Iris pigment epithelial cell (primary cell): ENCODE measurements around the gene HSPB7.

Experiments used
- DNase-seq: peaks from one replicate; pipeline ENCODE4 v3.0.0-alpha.2; 2011; ENCODE audit warnings: low read depth

Gene HSPB7

DNA sequence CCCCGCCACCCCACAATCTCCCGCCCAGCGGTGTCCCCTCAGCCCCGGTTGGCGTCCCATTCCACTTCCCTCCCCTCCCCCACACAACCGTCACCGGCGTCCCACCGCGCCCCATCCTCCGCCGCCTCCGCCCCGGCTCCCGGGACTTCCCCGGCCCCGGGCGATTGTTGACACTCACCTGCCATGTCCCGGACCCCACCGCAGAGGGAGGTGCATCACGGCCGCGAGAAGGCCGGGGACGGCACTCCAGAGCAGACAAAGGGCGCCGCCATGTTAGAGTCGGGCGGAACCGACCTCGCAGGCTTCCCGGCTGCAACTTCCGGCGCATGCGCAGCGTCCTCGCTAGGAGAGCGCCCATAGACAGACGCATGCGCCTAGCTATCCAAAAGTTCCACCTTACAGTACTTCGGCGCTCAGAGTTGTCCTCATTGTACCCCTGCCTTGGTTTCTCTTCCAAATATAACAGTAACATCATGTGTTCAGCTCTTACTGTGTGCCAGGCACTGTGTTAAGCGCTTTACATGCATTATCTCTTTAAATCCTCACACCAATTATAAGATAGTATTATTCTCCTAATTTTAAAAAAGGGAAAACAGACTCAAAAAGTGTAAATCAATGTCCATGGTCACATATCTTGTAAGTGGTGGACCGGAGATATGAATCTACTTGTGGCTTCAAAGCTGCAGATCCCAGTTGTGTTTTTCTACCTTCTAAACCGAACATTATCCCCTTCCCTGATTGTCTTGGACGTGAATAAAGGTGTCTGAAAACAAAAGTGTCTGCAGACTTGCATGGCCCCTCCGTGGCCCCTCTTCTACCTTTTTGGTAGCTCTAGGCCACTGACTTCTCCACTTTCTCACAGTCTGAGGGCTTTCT lies 41.8 kb downstream of the HSPB7 start, which contains the start of gene ZBTB17:
Gene ZBTB17, minus strand, starts transcription at position 297 of the 876 bp plus-strand sequence. CDS start 27,606 bp downstream, outside the sequence.
- peak; percentile 89 for DNase-seq

DNA sequence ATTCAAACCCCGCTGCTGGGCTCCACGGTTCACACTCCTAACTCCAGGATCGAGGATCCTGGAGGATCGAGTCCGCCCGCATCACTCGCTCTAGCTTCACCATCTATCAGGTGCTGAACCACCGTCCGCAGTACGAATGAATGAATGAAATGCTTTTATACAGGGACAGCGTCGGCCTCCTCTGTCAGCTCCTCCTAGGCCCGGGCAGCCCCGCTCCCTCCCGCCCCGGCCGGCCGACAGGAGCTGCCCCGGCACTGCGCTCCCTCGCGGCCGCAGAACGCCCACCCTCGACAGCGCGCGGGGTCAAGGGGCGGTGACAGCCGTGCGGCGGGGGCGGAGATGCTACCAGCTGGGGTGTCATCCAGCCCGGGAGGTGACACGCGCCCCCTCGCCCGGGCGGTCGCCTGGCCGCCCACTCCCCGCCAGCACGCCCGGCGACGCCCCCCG lies 42.5 kb downstream of the HSPB7 start:
- peak; percentile 62 for DNase-seq

DNA sequence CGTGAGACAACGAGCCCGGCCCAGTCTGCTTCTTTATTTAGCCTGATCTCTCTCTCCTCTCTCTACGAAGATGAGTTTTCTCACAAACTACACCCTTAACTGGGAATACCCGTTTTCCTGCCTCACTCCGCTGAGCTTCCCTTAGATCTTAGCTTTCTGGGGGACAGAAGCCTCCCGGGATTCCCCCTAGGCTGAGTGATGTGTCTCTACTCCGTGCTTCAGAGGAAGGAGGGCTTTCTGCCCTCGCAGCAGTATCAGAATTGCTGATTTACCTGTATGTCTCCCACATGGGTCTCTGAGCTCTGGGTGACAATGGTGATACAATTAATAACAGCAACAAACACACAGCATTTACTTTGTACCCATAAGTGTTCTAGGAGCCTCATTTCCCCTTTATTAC lies 43.0 kb downstream of the HSPB7 start:
- DNase-seq: no peak

DNA sequence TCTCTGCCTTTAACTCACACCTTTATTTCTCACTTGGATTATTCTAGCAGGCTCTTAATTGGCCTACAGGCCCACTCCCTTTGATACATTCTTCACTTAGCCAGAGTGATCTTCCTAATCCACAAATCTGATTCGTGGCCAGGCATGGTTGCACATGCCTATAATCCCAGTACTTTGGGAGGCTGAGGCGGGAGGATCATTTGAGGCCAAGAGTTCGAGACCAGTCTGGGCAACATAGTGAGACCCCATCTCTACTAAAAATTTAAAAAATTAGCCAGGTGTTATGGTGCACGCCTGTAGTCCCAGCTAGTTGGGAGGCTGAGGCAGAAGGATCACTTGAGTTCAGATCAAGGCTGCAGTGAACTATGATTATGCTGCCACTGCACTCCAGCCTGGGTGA lies 44.1 kb downstream of the HSPB7 start:
- DNase-seq: no peak

DNA sequence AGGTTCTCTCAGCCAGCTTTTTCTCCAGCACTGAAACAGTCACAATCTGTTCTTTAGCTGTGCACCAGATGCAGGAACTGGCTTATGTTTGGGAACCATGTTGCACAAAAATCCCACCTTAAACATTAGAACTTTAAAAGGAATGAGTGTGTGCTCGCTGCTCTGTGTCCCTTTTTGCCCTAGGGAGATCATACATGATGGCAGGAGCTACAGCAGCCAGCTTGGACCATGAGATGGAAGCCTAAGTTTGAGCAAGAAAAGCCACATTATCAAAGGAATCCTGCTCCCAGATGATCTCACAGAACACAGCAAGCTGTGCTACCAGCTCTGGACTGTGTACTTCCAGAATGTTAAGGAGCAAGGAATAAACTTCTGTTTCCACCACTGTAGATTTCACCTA lies 45.4 kb downstream of the HSPB7 start:
- DNase-seq: no peak

DNA sequence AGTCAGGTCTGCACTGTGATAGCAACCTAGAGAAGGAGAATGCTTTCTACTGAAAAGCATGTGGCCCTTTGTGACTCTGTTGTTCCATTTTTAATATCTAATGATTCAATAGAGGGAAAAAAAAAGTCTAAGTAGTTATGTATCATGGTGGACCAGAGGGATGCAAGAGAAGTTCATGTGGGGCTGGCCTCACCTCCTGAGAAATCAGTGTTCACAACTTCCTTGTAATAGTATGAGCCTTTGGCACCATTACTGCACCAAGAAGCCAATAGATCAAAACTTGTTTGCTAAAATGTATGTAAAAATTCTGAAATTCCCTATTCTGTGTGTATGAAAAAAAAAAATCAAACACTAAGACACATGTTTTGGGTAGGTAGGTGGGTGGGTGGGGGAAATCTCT lies 46.9 kb downstream of the HSPB7 start:
- DNase-seq: no peak

DNA sequence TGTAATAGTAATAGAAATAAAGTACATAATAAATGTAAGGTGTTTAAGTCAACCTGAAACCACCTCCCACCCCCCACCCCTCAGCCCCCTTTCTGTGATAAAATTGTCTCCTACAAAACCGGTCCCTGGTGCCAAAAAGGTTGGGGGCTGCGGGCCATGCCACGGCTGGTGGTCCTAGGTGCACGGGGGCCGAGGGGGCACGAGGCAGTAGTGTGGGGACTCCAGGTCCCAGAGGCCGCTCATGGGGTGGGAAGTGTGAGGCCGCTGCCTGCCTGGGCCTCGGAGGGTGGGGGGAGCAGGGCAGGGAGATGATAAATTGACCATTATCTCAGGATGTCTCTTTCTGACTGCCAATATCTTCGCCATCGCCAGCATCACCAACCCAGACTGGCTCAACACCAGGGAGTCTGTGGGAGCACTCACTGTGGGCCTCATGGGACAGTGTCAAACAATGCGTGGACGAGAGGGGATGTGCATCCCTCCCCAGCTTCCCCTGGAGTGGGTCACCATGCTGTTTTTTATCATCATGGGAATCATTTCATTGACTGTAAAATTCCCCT lies 48.4 kb downstream of the HSPB7 start:
- DNase-seq: no peak

DNA sequence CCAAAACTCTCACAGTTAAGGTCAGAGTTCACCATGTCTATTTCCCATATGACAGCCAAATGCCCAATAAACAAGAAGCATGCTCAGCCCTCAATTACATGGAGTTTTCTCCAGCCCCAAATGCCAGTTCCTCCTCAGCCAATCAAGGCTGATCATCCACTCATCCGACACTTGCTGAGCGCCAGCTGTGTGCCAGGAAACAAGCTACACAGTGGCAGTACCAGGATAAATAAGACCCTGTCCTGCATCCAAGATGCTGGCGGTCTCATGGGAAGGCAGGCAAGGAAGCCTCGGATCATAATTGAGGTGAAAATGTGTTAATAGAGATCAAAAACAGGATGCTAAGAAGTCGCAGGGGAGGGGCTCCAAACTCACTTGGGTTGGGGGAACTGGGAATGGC lies 49.7 kb downstream of the HSPB7 start:
- no peak for DNase-seq

DNA sequence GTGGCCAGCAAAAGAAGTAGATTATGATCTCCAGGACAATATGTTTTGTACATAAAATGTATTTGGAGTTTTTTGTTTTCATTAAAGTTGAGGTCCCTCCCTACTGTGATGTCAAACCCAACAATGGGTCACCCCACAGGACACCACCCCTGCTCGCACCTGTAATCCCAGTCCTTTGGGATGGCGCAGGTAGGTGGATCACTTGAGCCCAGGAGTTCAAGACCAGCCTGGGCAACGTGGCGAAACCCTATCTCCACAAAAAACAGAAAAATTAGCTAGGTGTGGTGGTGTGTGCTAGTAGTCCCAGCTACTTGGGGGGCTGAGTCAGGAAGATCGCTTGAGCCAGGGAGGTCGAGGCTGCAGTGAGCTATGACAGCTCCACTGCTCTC lies 50.9 kb downstream of the HSPB7 start:
- DNase-seq: no peak

DNA sequence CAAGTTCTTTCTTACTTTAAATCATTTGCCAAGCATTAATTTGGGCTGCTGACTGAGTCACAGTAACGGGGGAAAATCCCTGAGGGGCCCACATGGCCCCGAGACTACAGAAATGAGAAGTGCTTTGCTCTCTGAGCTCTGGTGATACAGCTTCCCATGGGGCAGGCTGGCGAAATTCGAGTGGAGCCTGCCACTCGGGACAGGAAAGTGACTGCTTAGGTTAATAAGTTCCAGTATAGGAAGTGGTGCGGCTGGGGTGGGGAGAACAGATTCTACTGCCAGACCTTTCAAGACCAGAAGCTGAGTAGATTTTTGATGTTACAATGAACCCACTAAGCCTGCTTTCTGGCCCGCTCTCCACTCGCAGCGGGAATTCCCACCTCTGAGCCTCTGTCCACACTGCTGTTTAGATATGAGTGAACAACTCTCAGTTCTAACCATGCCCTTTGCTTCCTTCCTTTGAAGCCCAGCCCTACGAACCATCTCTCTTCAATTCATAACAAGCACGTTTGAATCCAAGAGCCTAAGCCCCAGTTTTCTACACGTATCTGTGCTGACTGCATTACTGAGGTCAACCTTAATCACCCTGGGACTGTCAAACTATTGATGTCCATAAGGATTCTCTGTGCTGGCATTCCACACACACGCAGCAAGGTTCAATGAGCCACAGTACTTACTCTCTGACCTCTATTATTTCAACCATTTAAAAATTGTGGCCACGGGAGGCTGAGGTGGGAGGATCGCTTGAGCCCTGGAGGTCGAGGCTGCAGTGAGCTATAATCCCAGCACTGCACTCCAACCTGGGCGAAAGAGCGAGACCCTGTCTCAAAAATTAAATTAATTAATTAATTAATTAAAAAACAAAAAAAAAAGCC lies 51.5 kb downstream of the HSPB7 start:
- peak; percentile 61 for DNase-seq

DNA sequence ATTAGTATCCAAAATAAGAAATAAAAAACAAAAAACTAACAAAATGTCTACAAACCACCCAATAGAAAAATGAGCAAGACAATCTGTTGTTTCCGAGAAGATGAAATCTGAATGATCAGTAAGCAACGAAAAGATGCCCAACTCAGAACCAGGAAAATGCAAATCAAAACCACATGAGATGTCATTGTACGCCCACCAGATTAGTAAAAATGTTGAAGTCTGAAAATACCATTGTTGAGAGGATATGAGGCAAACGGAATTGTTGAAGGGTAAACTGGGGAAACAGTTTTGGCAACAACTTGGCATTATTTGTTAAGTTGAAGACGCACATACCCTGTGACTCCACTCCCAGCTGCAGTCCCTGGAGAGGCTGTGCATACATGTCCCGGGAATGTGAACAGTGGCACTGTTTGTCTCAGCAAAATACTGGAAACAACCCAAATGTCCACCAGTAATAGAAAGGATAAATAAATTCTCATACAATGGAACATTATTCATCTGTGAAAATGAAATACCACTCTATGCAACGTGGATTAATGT lies 52.5 kb downstream of the HSPB7 start:
- DNase-seq: peak; percentile 58
